Measurements from ENCODE around the gene VPS45.

Gene VPS45

GRCh38 chr1:150110116-150110515 is 42.5 kb downstream of the VPS45 start:
- no peak overlapping the region for H3K27ac ChIP-seq
- no peak for TF ChIP-seq CTCF (conservative IDR thresholded peaks at IDR 0.05)

- H3K27ac ChIP-seq: no peak overlapping the region
- no peak for TF ChIP-seq CTCF (conservative IDR thresholded peaks at IDR 0.05)
These were observed 44.1 kb downstream of the VPS45 start for GRCh38 chr1:150111670-150112069.

GRCh38 chr1:150115121-150115520 is 47.5 kb downstream of the VPS45 start:
- no peak overlapping the region for H3K27ac ChIP-seq
- TF ChIP-seq CTCF (conservative IDR thresholded peaks at IDR 0.05): no peak

GRCh38 chr1:150118716-150119115 is 51.1 kb downstream of the VPS45 start:
- no peak overlapping the region for H3K27ac ChIP-seq

GRCh38 chr1:150121236-150121862 is 53.8 kb downstream of the VPS45 start:
- no peak for TF ChIP-seq CTCF (conservative IDR thresholded peaks at IDR 0.05)
- H3K27ac ChIP-seq: no peak overlapping the region

More at GRCh38 chr1:150118716-150119115, 51.1 kb downstream of the VPS45 start:
- TF ChIP-seq CTCF (conservative IDR thresholded peaks at IDR 0.05): no peak

- no peak for TF ChIP-seq CTCF (conservative IDR thresholded peaks at IDR 0.05)
- H3K27ac ChIP-seq: no peak overlapping the region
These were observed 59.2 kb downstream of the VPS45 start for GRCh38 chr1:150126811-150127210.

- no peak overlapping the region for H3K27ac ChIP-seq
- no peak for TF ChIP-seq CTCF (conservative IDR thresholded peaks at IDR 0.05)
These were observed 59.9 kb downstream of the VPS45 start for GRCh38 chr1:150127464-150127863.

Measured in VCaP (cell line).